ENCODE measurements around the gene FUNDC1.

FUNDC1 gene

DNA sequence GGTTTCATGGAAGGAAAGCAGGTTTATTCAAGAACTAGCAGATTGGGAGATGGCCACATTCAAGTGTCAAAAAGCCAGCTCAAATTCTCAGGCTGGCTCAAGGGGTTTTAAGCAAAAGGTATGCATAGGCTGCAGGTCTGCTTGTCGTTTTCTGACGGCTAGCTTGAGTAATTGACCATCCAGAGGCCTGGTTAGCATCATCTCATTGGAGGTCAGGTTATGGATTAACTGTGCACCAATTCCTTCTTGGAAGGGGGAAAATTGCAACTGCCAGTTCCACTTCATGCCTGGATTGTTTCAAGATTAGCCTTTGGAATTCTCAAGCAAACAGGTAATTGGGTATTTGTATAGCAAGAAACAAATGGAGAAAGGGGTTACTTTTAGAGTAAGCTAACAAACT is 62.1 kb downstream of the FUNDC1 start:
- DNase-seq (ENCODE audit: low read depth in 3 of 3) = no peak

GRCh38 chrX:44474410-44474809 is 68.2 kb downstream of the FUNDC1 start:
- DNase-seq (ENCODE audit: low read depth in 3 of 3) = no peak
